ENCODE data around the gene ELL2.

DNA sequence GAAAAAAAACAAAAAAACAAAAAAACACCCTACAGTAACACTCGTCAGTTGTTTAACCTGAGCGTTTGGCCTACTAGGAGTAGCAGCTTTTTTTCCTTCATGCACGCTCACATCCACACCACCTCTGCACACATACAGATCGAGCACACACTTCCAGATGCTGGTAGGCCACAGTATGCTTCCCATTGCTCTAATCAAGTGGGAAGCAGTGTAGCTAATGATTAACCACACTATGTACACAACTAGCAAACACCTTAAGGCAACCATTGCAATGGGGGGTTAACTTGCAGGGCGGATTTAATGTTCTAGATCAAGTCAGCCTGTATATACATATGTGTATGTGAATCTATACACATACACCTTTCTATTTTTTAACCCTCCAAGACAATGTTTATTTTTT is 73.7 kb downstream of the ELL2 start:
- TF ChIP-seq, protein P1, sequence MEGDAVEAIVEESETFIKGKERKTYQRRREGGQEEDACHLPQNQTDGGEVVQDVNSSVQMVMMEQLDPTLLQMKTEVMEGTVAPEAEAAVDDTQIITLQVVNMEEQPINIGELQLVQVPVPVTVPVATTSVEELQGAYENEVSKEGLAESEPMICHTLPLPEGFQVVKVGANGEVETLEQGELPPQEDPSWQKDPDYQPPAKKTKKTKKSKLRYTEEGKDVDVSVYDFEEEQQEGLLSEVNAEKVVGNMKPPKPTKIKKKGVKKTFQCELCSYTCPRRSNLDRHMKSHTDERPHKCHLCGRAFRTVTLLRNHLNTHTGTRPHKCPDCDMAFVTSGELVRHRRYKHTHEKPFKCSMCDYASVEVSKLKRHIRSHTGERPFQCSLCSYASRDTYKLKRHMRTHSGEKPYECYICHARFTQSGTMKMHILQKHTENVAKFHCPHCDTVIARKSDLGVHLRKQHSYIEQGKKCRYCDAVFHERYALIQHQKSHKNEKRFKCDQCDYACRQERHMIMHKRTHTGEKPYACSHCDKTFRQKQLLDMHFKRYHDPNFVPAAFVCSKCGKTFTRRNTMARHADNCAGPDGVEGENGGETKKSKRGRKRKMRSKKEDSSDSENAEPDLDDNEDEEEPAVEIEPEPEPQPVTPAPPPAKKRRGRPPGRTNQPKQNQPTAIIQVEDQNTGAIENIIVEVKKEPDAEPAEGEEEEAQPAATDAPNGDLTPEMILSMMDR (conservative IDR thresholded peaks at IDR 0.05 in 1 of 2, IDR thresholded peaks at IDR 0.05 in 1 of 2; ENCODE audit: low read depth in 1 of 2, low read length in 2 of 2): no peak
- no peak for TF ChIP-seq EZH2 (IDR thresholded peaks at IDR 0.05; ENCODE audit: low read length, missing control alignments)

Measured in fibroblast of lung (primary cell).